ENCODE measurements around the gene ITPKC. TPM values are rescaled to one million over a fixed set of nuclear protein-coding genes. Genes with fewer than 3 reads are reported as not detected.
A peak's percentile ranks its signal among the peaks of the same experiment; 100 is the strongest.

ITPKC gene
- total and polyA plus RNA-seq, 8 donors = 6.9 to 20.4 (median 11.4) TPM

DNA sequence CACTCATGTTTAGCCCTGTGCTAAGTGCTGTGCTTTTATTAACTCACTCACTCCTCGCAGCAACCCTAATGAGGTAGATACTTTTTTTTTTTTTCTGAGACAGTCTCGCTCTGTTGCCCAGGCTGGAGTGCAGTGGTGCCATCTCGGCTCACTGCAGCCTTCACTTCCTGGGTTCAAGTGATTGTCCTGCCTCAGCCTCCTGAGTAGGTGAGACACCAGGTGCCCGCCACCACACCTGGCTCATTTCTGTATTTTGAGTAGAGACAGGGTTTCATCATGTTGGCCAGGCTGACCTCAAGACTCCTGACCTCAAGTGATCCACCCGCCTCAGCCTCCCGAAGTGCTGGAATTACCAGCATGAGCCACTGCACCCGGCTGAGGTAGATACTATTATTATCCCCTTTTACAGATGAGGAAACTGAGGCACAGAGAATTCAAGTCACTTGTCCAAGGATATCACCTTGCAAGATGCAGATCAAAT is 2.5 kb downstream of the ITPKC start:
- no peak for ATAC-seq
- Histone ChIP-seq H3K27ac (peak overlapping the region; percentile 92 to 97 (median 94)), H3K4me1 (peaks cover 21 to 26% (median 22%) of the 10 kb centered on the region in 3 donors), H3K4me3 (peak overlapping the region; percentile 62 to 86 (median 69)), H3K36me3 (no peaks in the 10 kb centered on the region), H3K9me3 (no peaks in the 10 kb centered on the region), H3K27me3 (no peaks in the 10 kb centered on the region)
- intact Hi-C loops (cut with DNase I) = no loop called here
- no peak for TF ChIP-seq CTCF (IDR thresholded peaks at IDR 0.05)
- WGBS, 2 donors = 26 to 31% methylated on average over 7 of the region's 7 CpGs
- FAIRE-seq = no peak
- DNase-seq = no peak

- no peak for TF ChIP-seq CTCF (IDR thresholded peaks at IDR 0.05)
- DNase-seq (no peak), FAIRE-seq (no peak), ATAC-seq (no peak)
- Histone ChIP-seq H3K36me3 (peaks cover 0 to 11% (median 5%) of the 10 kb centered on the region in 3 donors), H3K9me3 (no peaks in the 10 kb centered on the region), H3K27me3 (no peaks in the 10 kb centered on the region), H3K4me3 (peak overlapping the region in 2 of 4 donors; percentile 62 to 86), H3K4me1 (peaks cover 18 to 26% (median 19%) of the 10 kb centered on the region in 3 donors), H3K27ac (peak overlapping the region in 3 of 4 donors; percentile 46 to 97 (median 93))
- WGBS, 2 donors = 83 to 87% methylated on average over 6 of the region's 6 CpGs
- intact Hi-C loops (cut with DNase I) = no loop called here
These were observed 4.2 kb downstream of the ITPKC start for GRCh38 chr19:40721140-40721486.

DNA sequence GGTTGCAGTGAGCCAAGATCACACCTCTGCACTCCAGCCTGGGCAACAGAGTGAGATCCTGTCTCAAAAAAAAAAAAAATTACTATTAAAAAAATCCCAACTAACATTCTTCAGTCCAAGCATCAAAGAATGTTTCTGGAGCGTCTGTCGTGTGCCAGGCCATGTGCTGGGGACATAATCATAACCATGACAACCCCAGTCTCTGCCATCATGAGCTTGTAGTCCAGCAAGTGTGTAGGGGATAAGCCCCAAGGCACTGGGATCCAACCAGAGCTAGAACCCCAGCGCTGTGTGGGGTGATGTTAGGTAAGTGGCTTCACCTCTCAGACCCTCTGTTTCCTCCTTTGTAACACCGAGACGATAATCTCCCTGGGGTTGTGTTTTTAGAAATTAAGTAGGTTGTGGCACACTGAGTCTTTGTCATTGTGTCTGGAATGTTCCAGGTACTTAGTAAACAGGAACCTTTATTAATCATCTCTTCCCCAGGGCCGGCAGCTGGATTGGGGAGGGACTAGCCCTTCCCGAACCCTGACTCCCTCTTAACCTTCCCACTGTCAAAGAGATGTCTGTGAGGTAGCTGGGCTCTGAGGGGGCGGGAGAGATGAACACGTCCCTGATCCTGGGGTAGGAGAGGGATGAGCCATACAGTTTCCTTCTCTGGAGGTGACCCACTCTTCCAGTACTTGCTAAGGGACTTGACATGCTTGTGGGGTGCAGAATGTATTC is 5.2 kb downstream of the ITPKC start:
- no peak for TF ChIP-seq CTCF (IDR thresholded peaks at IDR 0.05)
- peaks cover 16 to 26% (median 17%) of the 10 kb centered on the region in 3 donors for H3K4me1 ChIP-seq
- no peaks in the 10 kb centered on the region for H3K9me3 ChIP-seq
- FAIRE-seq = no peak
- H3K4me3 ChIP-seq = no peak overlapping the region
- peak overlapping the region in 3 of 4 donors; percentile 2 to 25 (median 24) for H3K27ac ChIP-seq
- no peak for ATAC-seq
- 57 to 66% methylated on average over 9 of the region's 9 CpGs for WGBS, 2 donors
- DNase-seq = no peak
- intact Hi-C loops (cut with DNase I) = no loop called here
- H3K36me3 ChIP-seq = peaks cover 0 to 20% (median 5%) of the 10 kb centered on the region in 3 donors
- H3K27me3 ChIP-seq = no peaks in the 10 kb centered on the region

DNA sequence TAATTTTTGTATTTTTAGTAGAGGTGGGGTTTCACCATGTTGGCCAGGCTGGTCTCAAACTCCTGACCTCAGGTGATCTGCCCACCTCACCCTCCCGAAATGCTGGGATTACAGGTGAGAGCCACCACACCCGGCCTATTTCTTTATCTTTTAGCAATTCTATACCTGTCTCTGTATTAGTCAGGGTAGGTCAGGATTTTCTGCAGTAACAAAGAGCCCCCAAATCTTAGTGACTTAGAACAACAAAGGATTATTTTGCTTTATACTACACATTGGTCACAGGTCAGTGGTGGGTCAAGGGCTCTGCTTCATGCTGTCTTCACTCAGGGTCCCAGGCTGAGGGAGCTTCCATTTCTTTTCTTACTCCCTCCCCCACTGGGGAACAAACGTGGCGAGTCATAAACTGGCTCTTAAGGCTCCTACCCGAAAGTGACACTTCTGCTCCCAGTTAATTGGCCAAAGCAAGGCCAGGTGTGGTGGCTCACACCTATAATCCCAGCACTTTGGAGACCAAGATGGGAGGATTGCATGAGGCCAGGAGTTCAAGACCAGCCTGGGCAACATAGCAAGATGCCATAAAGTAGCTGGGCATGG is 6.8 kb downstream of the ITPKC start:
- no peak for TF ChIP-seq CTCF (IDR thresholded peaks at IDR 0.05)
- no peak for FAIRE-seq
- no peaks in the 10 kb centered on the region for H3K9me3 ChIP-seq

More for the DNA sequence above, 6.8 kb downstream of the ITPKC start:
- peaks cover 0 to 30% (median 5%) of the 10 kb centered on the region in 3 donors for H3K36me3 ChIP-seq
- H3K4me3 ChIP-seq = no peak overlapping the region
- no peak for ATAC-seq
- H3K27ac ChIP-seq = no peak overlapping the region
- intact Hi-C loops (cut with DNase I) = no loop called here
- WGBS, 2 donors = 92 to 98% methylated on average over 5 of the region's 5 CpGs
- H3K27me3 ChIP-seq = no peaks in the 10 kb centered on the region
- H3K4me1 ChIP-seq = peaks cover 16 to 26% (median 17%) of the 10 kb centered on the region in 3 donors
- DNase-seq = peak in 1 of 6 donors; percentile 3
